NCI-H2196 (cell line): ENCODE results near the gene SEMG1.

Experiments
- DNase-seq: peaks from one replicate; lab custom pipeline; 2025; ENCODE audit not compliant: unreplicated experiment; lab: John Stamatoyannopoulos, UW

Gene SEMG1

GRCh38 chr20:45206725-45207124 lies at the start of gene SEMG1:
SEMG1 (plus strand) TSS chr20:45207033; CDS start chr20:45207054, 21 bp downstream.
- DNase-seq: no peak

GRCh38 chr20:45157962-45158361 lies 48.9 kb upstream of the SEMG1 start:
- peak; percentile 16 for DNase-seq

GRCh38 chr20:45163083-45163803 lies 43.6 kb upstream of the SEMG1 start:
- no peak for DNase-seq

GRCh38 chr20:45164906-45165305 lies 41.9 kb upstream of the SEMG1 start:
- DNase-seq: no peak

GRCh38 chr20:45173522-45173921 lies 33.3 kb upstream of the SEMG1 start:
- no peak for DNase-seq

GRCh38 chr20:45174434-45175364 lies 32.1 kb upstream of the SEMG1 start, which contains the start of gene PI3:
PI3 (plus strand) TSS chr20:45174902; CDS start chr20:45174923, 21 bp downstream.
- no peak for DNase-seq

- DNase-seq: no peak
These were observed 30.1 kb upstream of the SEMG1 start for GRCh38 chr20:45176526-45177267.

- DNase-seq: no peak
These were observed 27.7 kb upstream of the SEMG1 start for GRCh38 chr20:45179166-45179565.

GRCh38 chr20:45181639-45182038 lies 25.2 kb upstream of the SEMG1 start:
- DNase-seq: no peak

GRCh38 chr20:45183084-45183483 lies 23.7 kb upstream of the SEMG1 start:
- no peak for DNase-seq

- DNase-seq: no peak
These were observed 19.1 kb upstream of the SEMG1 start for GRCh38 chr20:45187693-45188092.

- no peak for DNase-seq
These were observed 17.7 kb upstream of the SEMG1 start for GRCh38 chr20:45189067-45189609.

- no peak for DNase-seq
These were observed 17.0 kb upstream of the SEMG1 start for GRCh38 chr20:45189861-45190260.

GRCh38 chr20:45191926-45192325 lies 14.9 kb upstream of the SEMG1 start:
- DNase-seq: no peak

GRCh38 chr20:45193331-45193730 lies 13.5 kb upstream of the SEMG1 start:
- no peak for DNase-seq

- no peak for DNase-seq
These were observed 3.1 kb downstream of the SEMG1 start for GRCh38 chr20:45209924-45210323.

GRCh38 chr20:45211569-45212474 lies 5.0 kb downstream of the SEMG1 start:
- no peak for DNase-seq

GRCh38 chr20:45212836-45213235 lies 6.0 kb downstream of the SEMG1 start:
- DNase-seq: no peak

GRCh38 chr20:45218124-45218523 lies 11.3 kb downstream of the SEMG1 start:
- DNase-seq: no peak

GRCh38 chr20:45218636-45219035 lies 11.8 kb downstream of the SEMG1 start:
- no peak for DNase-seq
